IPS-NIHi7 (cell line): Measurements from ENCODE around the gene NIPA2.

Source experiments
- DNase-seq: peaks from one replicate; pipeline ENCODE4 v3.0.0; 2012; ENCODE audit warnings: mixed read lengths; ENCODE audit errors: extremely low spot score

NIPA2 gene

GRCh38 chr15:22902981-22903380 lies 64.5 kb downstream of the NIPA2 start:
- DNase-seq, result no peak

GRCh38 chr15:22903427-22903826 lies 65.0 kb downstream of the NIPA2 start:
- DNase-seq, result no peak

GRCh38 chr15:22903961-22904534 lies 65.6 kb downstream of the NIPA2 start:
- DNase-seq, result no peak

GRCh38 chr15:22904736-22905135 lies 66.3 kb downstream of the NIPA2 start:
- DNase-seq, result no peak

GRCh38 chr15:22907161-22907950 lies 68.9 kb downstream of the NIPA2 start:
- DNase-seq, result no peak

GRCh38 chr15:22908830-22909229 lies 70.4 kb downstream of the NIPA2 start:
- no peak for DNase-seq

- DNase-seq, result no peak
Observed at GRCh38 chr15:22911306-22911705, 72.8 kb downstream of the NIPA2 start.

- no peak for DNase-seq
Observed at GRCh38 chr15:22912256-22912655, 73.8 kb downstream of the NIPA2 start.

GRCh38 chr15:22913646-22914380 lies 75.3 kb downstream of the NIPA2 start:
- DNase-seq, result no peak

- DNase-seq, result no peak
Observed at GRCh38 chr15:22915866-22916515, 77.5 kb downstream of the NIPA2 start.

- no peak for DNase-seq
Observed at GRCh38 chr15:22916606-22917350, 78.3 kb downstream of the NIPA2 start.

GRCh38 chr15:22917556-22917955 lies 79.1 kb downstream of the NIPA2 start:
- DNase-seq, result no peak
